Left lung (tissue), 10 donors: Measurements from ENCODE around the gene WFDC11. TPM values are rescaled to one million over a fixed set of nuclear protein-coding genes. Genes with fewer than 3 reads are reported as not detected.

Experiments
- ATAC-seq: fragments of 200-7000 bp; cut with Tn5 transposase; one replicate; pipeline ENCODE4 v1.9.1; 2020; ENCODE audit warnings: moderate library complexity
- DNase-seq, 4 donors: peaks; one replicate each; pipeline ENCODE4 v3.0.0-alpha.2; 2013 to 2020
- H3K27ac ChIP-seq, 2 donors: fragments of 200-600 bp; sonication (generic) in 1 of 2; one replicate each; pipeline versions ENCODE4 v1.5.0 to v1.8.0; 2020 to 2021
- H3K27me3 ChIP-seq, 2 donors: fragments of 200-600 bp; sonication (generic) in 1 of 2; one replicate each; pipeline versions ENCODE4 v1.5.0 to v1.8.0; 2020 to 2021
- H3K36me3 ChIP-seq, 2 donors: fragments of 200-600 bp; sonication (generic) in 1 of 2; one replicate each; pipeline versions ENCODE4 v1.5.0 to v1.8.0; 2020 to 2021
- H3K4me1 ChIP-seq, 2 donors: fragments of 200-600 bp; one replicate each; pipeline ENCODE4 v1.8.0; 2021
- H3K4me3 ChIP-seq, 2 donors: fragments of 200-600 bp; sonication (generic) in 1 of 2; one replicate each; pipeline versions ENCODE4 v1.5.0 to v1.8.0; 2020 to 2021; ENCODE audit warnings: mild to moderate bottlenecking in 1 of 2
- H3K9me3 ChIP-seq, 2 donors: fragments of 200-600 bp; sonication (generic) in 1 of 2; one replicate each; pipeline versions ENCODE4 v1.5.0 to v1.8.0; 2020 to 2021
- intact Hi-C, 2 donors: fragments of 100-400 bp; cut with DNase I; formaldehyde crosslinking; loops; one replicate each; pipeline versions ENCODE4 v1.11.2 to v1.14.2; 2022
- polyA plus RNA-seq, 6 donors: library from polyadenylated mRNA; unstranded; fragments of 120-200 nt; gene quantifications; one replicate each; pipeline ENCODE4 v1.2.1, GENCODE V29; 2013; ENCODE audit not compliant: insufficient read length in 6 of 6
- total RNA-seq, 2 donors: library from RNA; stranded (reverse); fragmentation: NEBNext Ultra II Directional; extraction: Animal tissue kit (Norgen Biotek cat#: 25700); gene quantifications; one replicate each; pipeline ENCODE4 v1.2.1, GENCODE V29; 2021
- TF ChIP-seq, protein P1 (sequence below), 2 donors: fragments of 200-600 bp; sonication (generic) in 1 of 2; IDR thresholded peaks; one replicate each; pipeline versions ENCODE4 v1.5.0 to v1.8.0; 2021; ENCODE audit warnings: antibody characterized with exemption in 2 of 2
- donor health status: DM: no; HTN: yes; CAD: no.
- donor health status: DM: no; HTN: no; CAD: no.

The WFDC11 gene
- total and polyA plus RNA-seq, 8 donors, result not detected

- Histone ChIP-seq H3K9me3 (no peaks in the 10 kb centered on the region), H3K27ac (no peak overlapping the region), H3K36me3 (no peaks in the 10 kb centered on the region), H3K27me3 (no peaks in the 10 kb centered on the region), H3K4me3 (no peak overlapping the region), H3K4me1 (no peaks in the 10 kb centered on the region)
- intact Hi-C loops, result no loop called here
- ATAC-seq, result no peak
- TF ChIP-seq, protein P1, sequence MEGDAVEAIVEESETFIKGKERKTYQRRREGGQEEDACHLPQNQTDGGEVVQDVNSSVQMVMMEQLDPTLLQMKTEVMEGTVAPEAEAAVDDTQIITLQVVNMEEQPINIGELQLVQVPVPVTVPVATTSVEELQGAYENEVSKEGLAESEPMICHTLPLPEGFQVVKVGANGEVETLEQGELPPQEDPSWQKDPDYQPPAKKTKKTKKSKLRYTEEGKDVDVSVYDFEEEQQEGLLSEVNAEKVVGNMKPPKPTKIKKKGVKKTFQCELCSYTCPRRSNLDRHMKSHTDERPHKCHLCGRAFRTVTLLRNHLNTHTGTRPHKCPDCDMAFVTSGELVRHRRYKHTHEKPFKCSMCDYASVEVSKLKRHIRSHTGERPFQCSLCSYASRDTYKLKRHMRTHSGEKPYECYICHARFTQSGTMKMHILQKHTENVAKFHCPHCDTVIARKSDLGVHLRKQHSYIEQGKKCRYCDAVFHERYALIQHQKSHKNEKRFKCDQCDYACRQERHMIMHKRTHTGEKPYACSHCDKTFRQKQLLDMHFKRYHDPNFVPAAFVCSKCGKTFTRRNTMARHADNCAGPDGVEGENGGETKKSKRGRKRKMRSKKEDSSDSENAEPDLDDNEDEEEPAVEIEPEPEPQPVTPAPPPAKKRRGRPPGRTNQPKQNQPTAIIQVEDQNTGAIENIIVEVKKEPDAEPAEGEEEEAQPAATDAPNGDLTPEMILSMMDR (IDR thresholded peaks at IDR 0.05), result no peak
- DNase-seq, result no peak
Observed at GRCh38 chr20:45636513-45636912, 33.5 kb downstream of the WFDC11 start.

DNA sequence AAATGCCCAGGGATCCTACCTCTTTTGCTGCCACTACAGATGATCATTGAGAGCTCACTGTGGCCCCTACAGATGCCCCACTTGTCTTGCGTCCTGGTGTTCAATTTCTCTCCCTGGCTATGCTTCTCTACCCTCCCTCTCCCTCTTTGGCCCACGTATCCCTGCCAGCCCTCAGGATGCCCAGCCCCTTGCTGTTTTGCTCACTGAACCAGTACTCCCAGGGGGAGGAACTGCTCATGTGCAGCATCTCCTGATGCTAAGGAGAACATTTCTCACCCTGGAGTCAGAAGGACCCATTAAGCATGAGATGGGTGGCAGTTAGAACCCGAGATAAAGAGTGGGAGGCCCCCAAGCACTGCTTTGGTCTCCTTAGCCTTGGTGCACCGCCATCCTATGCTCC lies 38.9 kb downstream of the WFDC11 start, which contains the start of gene WFDC9:
Gene WFDC9, minus strand, starts transcription at position 101 of the 400 bp plus-strand sequence. CDS start 21,103 bp downstream, outside the sequence.
- ATAC-seq (no peak), DNase-seq (no peak)
- H3K4me3 ChIP-seq, result no peak within 1 kb of the TSS
- TF ChIP-seq, protein P1 (IDR thresholded peaks at IDR 0.05), result no peak
- H3K27ac ChIP-seq, result no peak within 1 kb of the TSS
- no peaks in the 10 kb centered on the region for H3K9me3 ChIP-seq
- no peaks in the 10 kb centered on the region for H3K36me3 ChIP-seq
- intact Hi-C loops, result no loop called here
- H3K27me3 ChIP-seq, result no peaks in the 10 kb centered on the region
- H3K4me1 ChIP-seq, result no peaks in the 10 kb centered on the region

- no peak for DNase-seq
- TF ChIP-seq, protein P1 (IDR thresholded peaks at IDR 0.05), result no peak
- Histone ChIP-seq H3K27me3 (no peaks in the 10 kb centered on the region), H3K4me1 (no peaks in the 10 kb centered on the region), H3K9me3 (no peaks in the 10 kb centered on the region), H3K27ac (no peak overlapping the region), H3K4me3 (no peak overlapping the region), H3K36me3 (no peaks in the 10 kb centered on the region)
- intact Hi-C loops, result no loop called here
- no peak for ATAC-seq
Observed at GRCh38 chr20:45630371-45630770, 39.7 kb downstream of the WFDC11 start.

DNA sequence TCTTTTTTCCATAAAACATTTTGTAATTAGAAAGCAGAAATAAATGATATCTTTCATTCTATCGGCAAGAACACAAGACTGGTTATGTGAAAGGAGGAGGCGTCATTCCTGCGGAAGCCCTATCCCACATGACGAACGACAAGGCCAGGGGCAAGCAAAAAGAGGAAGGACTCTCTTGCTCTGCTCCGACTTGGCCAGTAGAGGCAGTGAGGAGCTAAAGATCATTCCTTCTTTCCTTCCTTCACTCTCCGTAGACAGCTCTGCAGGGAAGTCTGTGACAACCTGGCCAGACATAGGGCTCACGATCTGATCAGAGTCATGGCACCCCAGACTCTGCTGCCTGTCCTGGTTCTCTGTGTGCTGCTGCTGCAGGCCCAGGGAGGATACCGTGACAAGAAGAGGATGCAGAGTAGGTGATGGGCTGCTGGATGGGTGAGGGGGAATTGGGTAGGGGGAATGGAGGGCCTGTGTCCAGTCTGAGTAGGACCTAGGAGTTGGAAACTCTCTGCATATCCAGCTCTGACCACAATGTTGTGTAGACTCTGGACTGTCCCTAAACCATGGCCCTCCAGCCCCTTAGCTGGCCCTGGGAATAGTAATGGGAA lies 40.4 kb downstream of the WFDC11 start, which contains the start of gene WFDC10A:
Gene WFDC10A, plus strand, starts transcription at position 244 of the 605 bp plus-strand sequence. Its CDS starts 75 bp downstream, at position 319.
- no peaks in the 10 kb centered on the region for H3K36me3 ChIP-seq
- intact Hi-C loops, result no loop called here
- TF ChIP-seq, protein P1 (IDR thresholded peaks at IDR 0.05), result peak; percentile 62 to 68
- peak; percentile 100 for ATAC-seq
- H3K9me3 ChIP-seq, result no peaks in the 10 kb centered on the region
- DNase-seq, result peak in 2 of 4 donors; percentile 19 to 43
- H3K27me3 ChIP-seq, result no peaks in the 10 kb centered on the region
- H3K4me1 ChIP-seq, result no peaks in the 10 kb centered on the region
- no peak within 1 kb of the TSS for H3K27ac ChIP-seq
- H3K4me3 ChIP-seq, result no peak within 1 kb of the TSS

DNA sequence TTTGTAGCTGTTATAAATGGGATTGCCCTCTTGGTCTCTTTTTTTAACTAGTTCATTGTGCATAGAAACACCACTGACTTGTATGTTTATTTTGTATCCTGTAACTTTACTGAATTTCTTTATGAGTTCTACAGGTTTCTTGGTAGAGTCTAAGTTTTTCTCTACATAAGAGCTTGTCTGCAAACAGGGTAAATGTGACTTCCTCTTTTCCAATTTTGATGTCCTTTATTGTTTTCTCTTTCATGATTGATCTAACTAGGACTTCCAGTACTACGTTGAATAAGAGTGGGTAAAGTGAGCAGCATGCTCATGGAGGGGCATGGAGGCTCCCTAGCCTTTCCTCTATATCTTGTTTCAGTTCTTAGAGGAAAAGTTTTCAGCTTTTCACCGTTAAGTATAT lies 43.5 kb downstream of the WFDC11 start:
- intact Hi-C loops, result no loop called here
- DNase-seq, result no peak
- no peaks in the 10 kb centered on the region for H3K36me3 ChIP-seq
- no peaks in the 10 kb centered on the region for H3K4me1 ChIP-seq
- H3K4me3 ChIP-seq, result no peak overlapping the region
- TF ChIP-seq, protein P1 (IDR thresholded peaks at IDR 0.05), result no peak
- H3K27me3 ChIP-seq, result no peaks in the 10 kb centered on the region
- H3K9me3 ChIP-seq, result no peaks in the 10 kb centered on the region
- no peak for ATAC-seq
- no peak overlapping the region for H3K27ac ChIP-seq
